GM21526 (cell line): ENCODE measurements around the gene RPLP1.

Experiments used
- ATAC-seq: cut with Tn5 transposase; IDR thresholded peaks from one replicate; pipeline ENCODE4 v1.9.1; 2021; ENCODE audit warnings: moderate library complexity; ENCODE audit not compliant: unreplicated experiment, low FRiP score

Gene RPLP1

GRCh38 chr15:69491038-69491505, 38.5 kb downstream of the RPLP1 start:
- ATAC-seq = no peak

GRCh38 chr15:69493406-69493805, 40.8 kb downstream of the RPLP1 start:
- no peak for ATAC-seq

- ATAC-seq = no peak
Observed at GRCh38 chr15:69496001-69496400, 43.4 kb downstream of the RPLP1 start.

- ATAC-seq = no peak
Observed at GRCh38 chr15:69497076-69497475, 44.5 kb downstream of the RPLP1 start.

GRCh38 chr15:69497667-69498066, 45.0 kb downstream of the RPLP1 start:
- ATAC-seq = no peak

- no peak for ATAC-seq
Observed at GRCh38 chr15:69498282-69498681, 45.7 kb downstream of the RPLP1 start.

GRCh38 chr15:69498987-69499386, 46.4 kb downstream of the RPLP1 start:
- ATAC-seq = no peak

- ATAC-seq = no peak
Observed at GRCh38 chr15:69499521-69500211, 47.0 kb downstream of the RPLP1 start.

- ATAC-seq = no peak
Observed at GRCh38 chr15:69500339-69500738, 47.7 kb downstream of the RPLP1 start.

GRCh38 chr15:69501456-69501855, 48.8 kb downstream of the RPLP1 start:
- no peak for ATAC-seq

GRCh38 chr15:69502470-69503045, 49.9 kb downstream of the RPLP1 start:
- no peak for ATAC-seq

- ATAC-seq = no peak
Observed at GRCh38 chr15:69504352-69505040, 51.9 kb downstream of the RPLP1 start.
